Liver (tissue), 9 donors: ENCODE measurements around the gene GALNT1. TPM values are rescaled to one million over a fixed set of nuclear protein-coding genes. Genes with fewer than 3 reads are reported as not detected.

ENCODE experiments used
- DNase-seq: peaks from one replicate; pipeline ENCODE4 v3.0.0-alpha.2; 2017; ENCODE audit warnings: low spot score
- H3K27ac ChIP-seq, 2 donors: one replicate each; pipeline ENCODE4 v1.7.0; 2013; ENCODE audit warnings: inconsistent platforms in 2 of 2, low read length in 2 of 2, control low read depth in 1 of 2, low read depth in 1 of 2, mild to moderate bottlenecking in 1 of 2
- H3K27me3 ChIP-seq, 4 donors: one replicate each; pipeline versions ENCODE4 v1.6.1 to v1.7.0; 2013; ENCODE audit warnings: low read length in 3 of 4, inconsistent platforms in 1 of 4, mild to moderate bottlenecking in 1 of 4, moderate library complexity in 1 of 4; ENCODE audit not compliant: control insufficient read depth in 4 of 4, insufficient read depth in 4 of 4
- H3K36me3 ChIP-seq, 4 donors: one replicate each; pipeline versions ENCODE4 v1.6.1 to v1.7.0; 2013; ENCODE audit warnings: low read length in 3 of 4, mild to moderate bottlenecking in 3 of 4, low read depth in 1 of 4, moderate library complexity in 1 of 4; ENCODE audit not compliant: control insufficient read depth in 4 of 4, insufficient read depth in 3 of 4
- H3K4me1 ChIP-seq, 4 donors: one replicate each; pipeline versions ENCODE4 v1.6.1 to v1.7.0; 2013; ENCODE audit warnings: low read length in 3 of 4, mild to moderate bottlenecking in 3 of 4, moderate library complexity in 1 of 4; ENCODE audit not compliant: control insufficient read depth in 4 of 4, insufficient read depth in 4 of 4
- H3K4me3 ChIP-seq, 3 donors: one replicate each; pipeline versions ENCODE4 v1.6.1 to v1.7.0; 2013; ENCODE audit warnings: low read length in 3 of 3, control low read depth in 1 of 3, low read depth in 1 of 3, mild to moderate bottlenecking in 1 of 3
- H3K9ac ChIP-seq, 2 donors: one replicate each; pipeline ENCODE4 v1.7.0; 2013; ENCODE audit warnings: low read length in 2 of 2, mild to moderate bottlenecking in 2 of 2, moderate library complexity in 2 of 2, control low read depth in 1 of 2, low read depth in 1 of 2
- H3K9me3 ChIP-seq, 4 donors: one replicate each; pipeline versions ENCODE4 v1.6.1 to v1.7.0; 2013; ENCODE audit warnings: low read length in 3 of 4; ENCODE audit not compliant: control insufficient read depth in 4 of 4
- CTCF ChIP-seq: fragments of 150-350 bp; IDR thresholded peaks from 2 replicates; pipeline ENCODE4 v1.5.1; 2017; ENCODE audit warnings: improper control_type of control experiment, low read depth, low read length; ENCODE audit not compliant: missing input control
- EGR1 ChIP-seq, 2 donors: IDR thresholded peaks; 2 replicates each; pipeline ENCODE4 v1.6.1; 2016 to 2018; ENCODE audit warnings: antibody characterized with exemption in 2 of 2, low read depth in 2 of 2
- FOXA1 ChIP-seq: IDR thresholded peaks from 2 replicates; pipeline ENCODE4 v1.6.1; 2016; ENCODE audit warnings: antibody characterized with exemption
- FOXA2 ChIP-seq: IDR thresholded peaks from 2 replicates; pipeline ENCODE4 v1.6.1; 2016; ENCODE audit warnings: antibody characterized with exemption
- GABPA ChIP-seq, 2 donors: IDR thresholded peaks in 1 of 2; conservative IDR thresholded peaks in 1 of 2; 2 replicates each; pipeline ENCODE4 v1.6.1; 2016; ENCODE audit warnings: antibody characterized with exemption in 2 of 2, mild to moderate bottlenecking in 1 of 2, moderate library complexity in 1 of 2
- HNF4A ChIP-seq, 2 donors: conservative IDR thresholded peaks; 2 replicates each; pipeline ENCODE4 v1.6.1; 2016; ENCODE audit warnings: antibody characterized with exemption in 2 of 2, mild to moderate bottlenecking in 2 of 2
- HNF4G ChIP-seq: IDR thresholded peaks from 2 replicates; pipeline ENCODE4 v1.6.1; 2016; ENCODE audit warnings: antibody characterized with exemption
- JUND ChIP-seq, 2 donors: IDR thresholded peaks; 2 replicates each; pipeline ENCODE4 v1.6.1; 2016; ENCODE audit warnings: antibody characterized with exemption in 2 of 2
- MAX ChIP-seq: IDR thresholded peaks from 2 replicates; pipeline ENCODE4 v1.6.1; 2016; ENCODE audit warnings: antibody characterized with exemption
- NR2F2 ChIP-seq: IDR thresholded peaks from 2 replicates; pipeline ENCODE4 v1.6.1; 2016; ENCODE audit warnings: antibody characterized with exemption
- RAD21 ChIP-seq, 2 donors: IDR thresholded peaks; 2 replicates each; pipeline ENCODE4 v1.6.1; 2016; ENCODE audit warnings: antibody characterized with exemption in 2 of 2, mild to moderate bottlenecking in 2 of 2
- REST ChIP-seq: IDR thresholded peaks from 2 replicates; pipeline ENCODE4 v1.6.1; 2016; ENCODE audit warnings: antibody characterized with exemption, mild to moderate bottlenecking
- RXRA ChIP-seq, 2 donors: IDR thresholded peaks; 2 replicates each; pipeline ENCODE4 v1.6.1; 2017 to 2018; ENCODE audit warnings: antibody characterized with exemption in 2 of 2, mild to moderate bottlenecking in 1 of 2
- SP1 ChIP-seq: IDR thresholded peaks from 2 replicates; pipeline ENCODE4 v1.6.1; 2018; ENCODE audit warnings: antibody characterized with exemption, mild to moderate bottlenecking
- TAF1 ChIP-seq: conservative IDR thresholded peaks from 2 replicates; pipeline ENCODE4 v1.6.1; 2016; ENCODE audit warnings: antibody characterized with exemption, mild to moderate bottlenecking
- YY1 ChIP-seq: IDR thresholded peaks from 2 replicates; pipeline ENCODE4 v1.6.1; 2016; ENCODE audit warnings: antibody characterized with exemption, mild to moderate bottlenecking
- ZBTB33 ChIP-seq: IDR thresholded peaks from 2 replicates; pipeline ENCODE4 v1.6.1; 2016; ENCODE audit warnings: antibody characterized with exemption
- WGBS: extraction: QIAGEN DNeasy Blood & Tissue Kit; methylation state at CpG from one replicate; pipeline ENCODE4 v1.1.7; 2013; 5-methylcytosine and 5-hydroxymethylcytosine counted together
- polyA plus RNA-seq, 2 donors: library from polyadenylated mRNA; stranded (reverse) in 1 of 2; unstranded in 1 of 2; fragments of 200-250 nt in 1 of 2; fragments of >200 nt in 1 of 2; fragmentation: Nextera tagmentation in 1 of 2; extraction: Ambion mirVana in 1 of 2; gene quantifications; one replicate each; pipeline versions ENCODE4 v1.2.1 to v1.2.3, GENCODE V29; 2013 to 2015
- total RNA-seq, 2 donors: library from RNA; depleted of rRNA; stranded (reverse); fragments of >200 nt; gene quantifications; one replicate each; pipeline ENCODE4 v1.2.3, GENCODE V29; 2014
- TF ChIP-seq, protein P1 (sequence below): IDR thresholded peaks from 2 replicates; pipeline ENCODE4 v1.6.1; 2016; ENCODE audit warnings: antibody characterized with exemption
- donor health status: healthy.
- donor health status: healthy.
- donor health status: healthy.
- donor health status: healthy.
- donor health status: healthy.

The GALNT1 gene
- total and polyA plus RNA-seq, 4 donors, result 13.9 to 42.2 (median 26.5) TPM

DNA sequence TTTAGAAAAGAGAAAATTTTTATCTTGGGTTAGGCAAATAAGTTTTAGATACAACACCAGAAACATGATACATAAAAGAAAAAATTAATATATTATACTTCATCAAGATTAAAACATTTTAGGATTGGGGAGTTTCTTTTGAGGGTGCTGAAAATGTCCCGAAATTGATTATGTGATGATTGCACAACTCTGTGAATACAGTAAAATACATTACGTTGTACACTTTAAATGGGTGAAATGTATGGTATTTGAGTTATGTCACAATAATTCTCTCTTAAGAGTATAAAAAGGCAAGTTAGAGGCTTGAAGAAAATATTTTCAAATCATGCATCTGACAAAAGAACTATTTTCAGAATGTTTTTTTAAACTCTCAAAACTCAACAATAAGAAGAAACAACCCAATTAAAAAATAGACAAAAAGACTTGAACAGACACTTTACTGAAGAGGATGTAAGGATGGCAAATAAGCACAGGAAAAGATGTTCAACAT lies 47.6 kb upstream of the GALNT1 start (continued):
- no peak for TF ChIP-seq MAX

DNA sequence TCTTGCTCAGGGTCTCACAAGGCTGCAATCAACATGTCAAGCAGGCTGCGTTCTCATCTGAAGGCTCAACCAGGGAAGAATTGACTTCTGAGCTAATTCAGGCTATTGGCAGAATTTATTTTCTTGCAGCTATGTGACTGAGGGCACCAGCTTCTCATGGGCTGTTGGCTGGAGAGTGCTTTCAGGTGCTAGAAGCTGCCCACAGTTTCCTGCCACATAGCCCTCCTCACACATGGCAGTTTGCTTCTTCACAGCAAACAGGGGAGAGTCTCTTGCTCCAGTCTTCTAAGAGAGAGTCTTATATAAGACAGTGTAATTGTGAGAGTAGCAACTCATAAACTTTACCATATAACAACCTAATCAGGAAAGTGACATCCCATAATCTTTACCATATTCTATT lies 46.2 kb upstream of the GALNT1 start:
- no peaks in the 10 kb centered on the region for H3K36me3 ChIP-seq
- H3K4me1 ChIP-seq, result no peaks in the 10 kb centered on the region
- H3K9me3 ChIP-seq, result peaks cover 0 to 8% (median 2%) of the 10 kb centered on the region in 4 donors
- DNase-seq, result no peak
- no peak overlapping the region for H3K27ac ChIP-seq
- H3K9ac ChIP-seq, result no peak overlapping the region
- H3K4me3 ChIP-seq, result no peak overlapping the region
- TF ChIP-seq HNF4G, result no peak
- WGBS, result 95% methylated on average over 1 of the region's 1 CpG
- H3K27me3 ChIP-seq, result no peaks in the 10 kb centered on the region

DNA sequence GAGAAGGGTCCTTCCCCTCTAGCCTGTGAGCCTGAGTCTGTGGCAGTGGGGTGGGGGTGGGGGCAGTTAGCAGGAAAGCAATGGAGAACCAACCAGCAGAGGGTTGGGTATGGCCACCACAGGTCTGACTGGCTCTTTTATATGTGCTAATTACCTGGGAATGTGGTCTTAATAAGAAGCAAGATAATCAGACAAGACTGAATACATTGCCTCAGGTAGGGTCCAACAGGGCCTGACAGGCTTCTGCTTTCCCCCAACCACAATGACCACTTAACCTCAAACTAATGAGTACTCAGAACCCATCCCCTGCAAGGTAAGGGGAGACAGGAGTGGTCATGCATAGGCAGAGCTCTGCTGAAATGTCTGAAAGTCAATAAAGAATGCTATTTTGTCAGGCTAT lies 39.2 kb upstream of the GALNT1 start:
- no peak for DNase-seq
- Histone ChIP-seq H3K9me3 (no peaks in the 10 kb centered on the region), H3K4me3 (no peak overlapping the region), H3K27ac (no peak overlapping the region), H3K27me3 (no peaks in the 10 kb centered on the region), H3K9ac (no peak overlapping the region), H3K4me1 (no peaks in the 10 kb centered on the region), H3K36me3 (no peaks in the 10 kb centered on the region)
- TF ChIP-seq TAF1, result no peak
- no peak for TF ChIP-seq HNF4G
- TF ChIP-seq, protein P1, sequence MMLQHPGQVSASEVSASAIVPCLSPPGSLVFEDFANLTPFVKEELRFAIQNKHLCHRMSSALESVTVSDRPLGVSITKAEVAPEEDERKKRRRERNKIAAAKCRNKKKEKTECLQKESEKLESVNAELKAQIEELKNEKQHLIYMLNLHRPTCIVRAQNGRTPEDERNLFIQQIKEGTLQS, result no peak
- TF ChIP-seq NR2F2, result no peak
- TF ChIP-seq EGR1 (IDR thresholded peaks at IDR 0.05; ENCODE audit: low read depth in 2 of 2), result no peak
- no peak for TF ChIP-seq YY1
- no peak for TF ChIP-seq FOXA1
- no peak for TF ChIP-seq ZBTB33
- TF ChIP-seq MAX, result no peak
- no peak for TF ChIP-seq REST
- no peak for TF ChIP-seq SP1
- no peak for TF ChIP-seq CTCF
- no peak for TF ChIP-seq RAD21 (IDR thresholded peaks at IDR 0.05)
- TF ChIP-seq HNF4A (conservative IDR thresholded peaks at IDR 0.05), result no peak
- TF ChIP-seq JUND (IDR thresholded peaks at IDR 0.05), result no peak
- no peak for TF ChIP-seq GABPA (IDR thresholded peaks at IDR 0.05 in 1 of 2, conservative IDR thresholded peaks at IDR 0.05 in 1 of 2)
- no peak for TF ChIP-seq FOXA2
- no peak for TF ChIP-seq RXRA (IDR thresholded peaks at IDR 0.05)
